ENCODE data around the gene CUEDC1.

CUEDC1 gene

GRCh38 chr17:57957120-57957850, 2.1 kb upstream of the CUEDC1 start:
- no peak for FAIRE-seq

- FAIRE-seq: no peak
These were observed 1.3 kb upstream of the CUEDC1 start for GRCh38 chr17:57956291-57957119.

- no peak for FAIRE-seq
These were observed 622 bp downstream of the CUEDC1 start for GRCh38 chr17:57954397-57955182.

- FAIRE-seq: no peak
These were observed 1.4 kb downstream of the CUEDC1 start for GRCh38 chr17:57953705-57954396.

DNA sequence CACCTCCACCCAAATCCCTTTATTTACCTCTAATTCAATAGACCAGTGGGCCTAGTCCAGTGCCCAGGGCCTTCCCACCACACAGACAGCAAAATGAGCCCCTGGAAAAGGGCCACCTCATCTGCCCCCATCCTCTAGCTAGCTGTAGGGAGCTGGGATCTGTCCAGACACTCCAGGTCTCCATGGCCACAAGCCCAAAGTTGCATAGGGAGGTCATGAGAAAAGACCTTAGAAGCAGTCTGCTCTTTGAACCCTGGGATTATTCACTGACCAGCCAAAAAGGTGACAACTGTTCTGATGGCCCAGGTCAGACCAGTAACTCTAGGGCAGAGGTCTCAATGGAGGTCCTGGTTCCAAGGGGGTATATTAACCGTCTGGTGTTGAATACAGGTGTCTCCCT, 2.0 kb downstream of the CUEDC1 start:
- FAIRE-seq: no peak

DNA sequence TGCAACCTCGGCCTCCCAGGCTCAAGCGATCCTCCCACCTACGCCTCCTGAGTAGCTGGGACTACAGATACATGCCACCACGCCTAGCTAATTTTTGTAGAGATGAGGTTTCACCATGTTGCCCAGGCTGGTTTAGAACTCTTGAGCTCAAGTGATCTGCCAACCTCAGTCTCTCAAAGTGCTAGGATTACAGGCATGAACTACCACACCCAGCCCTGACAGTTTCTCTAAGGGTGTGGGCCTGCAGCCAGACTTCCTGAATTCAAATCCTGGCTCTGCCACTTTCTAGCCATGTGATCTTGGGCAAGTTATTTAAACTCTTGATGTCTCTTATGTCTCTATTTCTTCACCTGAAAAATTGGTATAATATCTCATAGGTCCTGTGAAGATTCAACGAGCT, 5.6 kb downstream of the CUEDC1 start:
- no peak for FAIRE-seq

DNA sequence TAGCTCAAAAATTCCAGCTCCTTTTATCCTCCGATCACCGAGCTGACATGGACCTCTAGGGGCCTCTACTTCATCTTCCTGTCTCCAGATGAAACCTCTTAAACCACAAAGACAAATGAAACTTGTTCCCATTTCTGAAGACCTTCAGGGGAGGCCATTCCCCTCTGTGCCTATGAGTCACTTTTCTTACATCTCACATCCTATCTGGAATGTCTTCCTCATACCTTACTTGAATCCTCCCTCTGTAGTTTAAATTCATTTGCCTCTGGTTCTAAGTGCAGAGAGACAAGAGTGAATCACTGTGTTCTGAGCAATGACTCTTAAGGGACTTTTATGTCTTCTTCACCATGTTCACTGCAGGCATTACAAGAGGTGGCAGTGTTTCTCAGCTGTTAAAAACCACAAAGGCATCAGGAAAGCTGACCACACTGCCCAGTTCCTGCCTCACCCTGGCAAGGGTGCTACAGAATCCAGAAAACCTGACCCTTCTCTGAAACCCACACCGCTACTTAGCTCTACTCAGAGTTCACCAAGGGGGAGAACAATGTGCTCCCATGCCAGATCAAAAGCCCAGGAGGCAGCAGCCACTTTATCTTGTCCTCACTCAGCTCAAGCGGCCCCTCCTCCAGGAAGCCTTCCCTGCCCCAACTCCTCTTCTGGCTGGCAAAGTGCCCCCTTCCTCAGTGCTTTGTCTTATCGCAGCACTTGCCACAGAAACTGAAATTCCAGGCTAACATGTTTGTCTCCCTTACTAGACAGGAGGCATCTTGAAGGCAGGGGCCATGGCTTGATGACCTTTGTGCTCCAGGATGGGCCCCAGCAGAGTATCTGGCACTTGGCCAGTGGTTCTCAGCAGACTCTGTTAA, 6.4 kb downstream of the CUEDC1 start:
- FAIRE-seq: no peak

GRCh38 chr17:57948169-57948554, 7.0 kb downstream of the CUEDC1 start:
- no peak for FAIRE-seq

DNA sequence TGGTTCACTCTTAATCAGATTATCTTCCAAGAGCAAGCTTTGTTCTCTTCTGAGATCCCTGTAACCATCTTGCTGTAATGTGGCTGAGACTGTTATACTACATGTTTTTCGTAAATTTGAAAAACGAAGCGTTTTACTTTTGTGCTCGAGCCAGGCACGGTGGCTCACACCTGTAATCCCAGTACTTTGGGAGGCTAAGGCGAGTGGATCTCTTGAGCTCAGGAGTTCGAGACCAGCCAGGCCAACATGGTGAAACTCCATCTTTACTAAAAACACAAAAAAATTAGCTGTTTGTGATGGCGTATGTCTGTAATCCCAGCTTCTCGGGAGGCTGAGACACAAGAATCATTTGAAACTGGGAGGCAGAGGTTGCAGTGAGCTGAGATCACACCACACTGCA, 7.8 kb downstream of the CUEDC1 start:
- FAIRE-seq: no peak

DNA sequence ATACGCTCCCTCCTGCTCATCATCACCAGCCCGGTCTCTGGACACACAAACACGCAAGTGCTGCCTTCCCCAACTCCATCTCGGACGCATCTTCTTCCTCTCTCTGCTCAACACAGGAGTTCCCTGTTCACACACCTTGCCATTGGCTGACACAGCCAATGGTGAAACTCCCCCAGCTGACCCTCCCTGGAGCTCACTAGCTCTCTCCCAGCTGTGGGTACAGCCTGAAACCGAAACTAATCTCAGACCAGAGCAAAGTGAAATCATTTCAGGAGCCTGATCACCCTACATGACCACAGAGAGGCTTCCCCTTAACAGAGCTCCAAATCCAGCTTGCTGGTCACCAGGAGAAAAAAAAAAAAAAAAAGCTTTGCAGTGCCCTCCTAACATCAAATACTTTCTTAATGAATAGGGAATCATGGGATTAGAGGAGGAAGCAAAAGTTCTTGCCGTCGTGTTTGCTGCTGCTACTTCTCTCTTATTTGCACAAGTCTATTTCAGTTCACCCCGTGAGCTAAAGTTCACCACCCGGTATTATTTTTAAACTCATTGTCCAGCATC, 8.3 kb downstream of the CUEDC1 start:
- peak; percentile 5 for FAIRE-seq

GRCh38 chr17:57945996-57946797, 9.0 kb downstream of the CUEDC1 start:
- FAIRE-seq: no peak

GRCh38 chr17:57944908-57945307, 10.3 kb downstream of the CUEDC1 start:
- no peak for FAIRE-seq

- no peak for FAIRE-seq
These were observed 11.6 kb downstream of the CUEDC1 start for GRCh38 chr17:57943645-57944044.

- FAIRE-seq: no peak
These were observed 12.1 kb downstream of the CUEDC1 start for GRCh38 chr17:57943140-57943539.

GRCh38 chr17:57941384-57942370, 13.5 kb downstream of the CUEDC1 start:
- no peak for FAIRE-seq

- no peak for FAIRE-seq
These were observed 14.4 kb downstream of the CUEDC1 start for GRCh38 chr17:57940653-57941329.

GRCh38 chr17:57940231-57940630, 15.0 kb downstream of the CUEDC1 start:
- no peak for FAIRE-seq

GRCh38 chr17:57939797-57940196, 15.4 kb downstream of the CUEDC1 start:
- no peak for FAIRE-seq

- FAIRE-seq: no peak
These were observed 17.1 kb downstream of the CUEDC1 start for GRCh38 chr17:57938061-57938502.
